K562 (cell line): ENCODE results near the gene LAMB1. TPM values are rescaled to one million over a fixed set of nuclear protein-coding genes. Genes with fewer than 3 reads are reported as not detected.
A peak's percentile ranks its signal among the peaks of the same experiment; 100 is the strongest.

Experiments
- ATF4 ChIP-seq: fragments of 450-650 bp; formaldehyde crosslinking; IDR thresholded peaks from 2 replicates; pipeline ENCODE4 v1.4.0; 2022; ENCODE audit warnings: mild to moderate bottlenecking, moderate library complexity
- ATF7 ChIP-seq: fragments of 450-650 bp; IDR thresholded peaks from 2 replicates; pipeline ENCODE4 v1.7.1; 2014; ENCODE audit warnings: mild to moderate bottlenecking, moderate library complexity
- CBFA2T3 ChIP-seq: fragments of 450-650 bp; IDR thresholded peaks from 2 replicates; pipeline ENCODE4 v1.6.1; 2017
- CBX1 ChIP-seq: sonication (generic); IDR thresholded peaks from 2 replicates; pipeline ENCODE4 v1.6.1; 2016; ENCODE audit warnings: antibody characterized with exemption, low read depth, mild to moderate bottlenecking
- CGGBP1 ChIP-seq: fragments of 250-450 bp; sonication (Bioruptor Pico); IDR thresholded peaks from 2 replicates; pipeline ENCODE4 v1.9.0; 2021; ENCODE audit warnings: mild to moderate bottlenecking
- CTCFL ChIP-seq: IDR thresholded peaks from 2 replicates; pipeline ENCODE4 v1.6.1; 2011; ENCODE audit warnings: borderline replicate concordance, low read depth, mild to moderate bottlenecking, moderate library complexity, low read length; ENCODE audit not compliant: insufficient read depth, poor library complexity, severe bottlenecking
- DPF2 ChIP-seq: fragments of 450-650 bp; IDR thresholded peaks from 2 replicates; pipeline ENCODE4 v1.6.1; 2016
- EP300 ChIP-seq: IDR thresholded peaks from 2 replicates; pipeline ENCODE4 v1.6.1; 2012; ENCODE audit warnings: low read length, improper control_type of control experiment
- EWSR1 ChIP-seq: fragments of 450-650 bp; IDR thresholded peaks from 2 replicates; pipeline ENCODE4 v1.6.1; 2018; ENCODE audit warnings: borderline replicate concordance, mild to moderate bottlenecking, low read depth, moderate library complexity; ENCODE audit not compliant: partially characterized antibody
- GABPB1 ChIP-seq: sonication (generic); formaldehyde crosslinking; IDR thresholded peaks from 2 replicates; pipeline ENCODE4 v1.8.0; 2022; ENCODE audit warnings: mild to moderate bottlenecking, missing genetic modification reagents
- HCFC1 ChIP-seq: IDR thresholded peaks from 2 replicates; pipeline ENCODE4 v1.6.1; 2012; ENCODE audit warnings: low read depth, low read length, improper control_type of control experiment
- HLTF ChIP-seq: fragments of 450-650 bp; IDR thresholded peaks from 2 replicates; pipeline ENCODE4 v1.6.1; 2016
- IRF1 ChIP-seq: sonication (generic); formaldehyde crosslinking; IDR thresholded peaks from 2 replicates; pipeline ENCODE4 v1.8.0; 2022; ENCODE audit warnings: missing genetic modification reagents, mild to moderate bottlenecking, borderline replicate concordance
- JUN ChIP-seq, 2 experiments: sonication (generic) in 1 of 2; formaldehyde crosslinking in 1 of 2; IDR thresholded peaks; 2 replicates each; pipeline versions ENCODE4 v1.6.1 to v1.8.0; 2012 to 2022; ENCODE audit warnings: borderline replicate concordance in 2 of 2, mild to moderate bottlenecking in 2 of 2, improper control_type of control experiment in 1 of 2, low read depth in 1 of 2, low read length in 1 of 2, missing genetic modification reagents in 1 of 2
- KAT2B ChIP-seq: IDR thresholded peaks from one replicate; pipeline ENCODE4 v1.6.1; 2012; ENCODE audit warnings: low read depth, mild to moderate bottlenecking, control low read depth, inconsistent platforms, low read length, moderate library complexity
- KDM1A ChIP-seq, 2 experiments: fragments of 450-650 bp; IDR thresholded peaks; 2 replicates each; pipeline ENCODE4 v1.6.1; 2016; ENCODE audit warnings: mild to moderate bottlenecking in 2 of 2
- MECOM ChIP-seq: fragments of 250-450 bp; sonication (Bioruptor Pico); IDR thresholded peaks from 2 replicates; pipeline ENCODE4 v1.8.0; 2022; ENCODE audit warnings: inconsistent platforms
- MTF1 ChIP-seq: fragments of 250-450 bp; sonication (Bioruptor Pico); IDR thresholded peaks from 2 replicates; pipeline ENCODE4 v1.9.0; 2021; ENCODE audit warnings: moderate library complexity, mild to moderate bottlenecking, inconsistent platforms, borderline replicate concordance
- PTTG1 ChIP-seq: fragments of 450-650 bp; IDR thresholded peaks from 2 replicates; pipeline ENCODE4 v1.6.1; 2016; ENCODE audit warnings: low read depth, mild to moderate bottlenecking, missing genetic modification characterization, missing compliant biosample characterization
- RCOR1 ChIP-seq, 2 experiments: IDR thresholded peaks; 2 replicates each; pipeline ENCODE4 v1.6.1; 2012; ENCODE audit warnings: low read depth in 2 of 2, low read length in 2 of 2, borderline replicate concordance in 1 of 2, improper control_type of control experiment in 1 of 2
- SMARCA4 ChIP-seq: fragments of 450-650 bp; IDR thresholded peaks from 2 replicates; pipeline ENCODE4 v1.6.1; 2016
- TBL1XR1 ChIP-seq, 2 experiments: IDR thresholded peaks; 2 replicates each; pipeline ENCODE4 v1.6.1; 2012; ENCODE audit warnings: improper control_type of control experiment in 2 of 2, low read length in 2 of 2, mild to moderate bottlenecking in 1 of 2
- TEAD4 ChIP-seq, 2 experiments: sonication (generic) in 1 of 2; formaldehyde crosslinking in 1 of 2; IDR thresholded peaks; 2 replicates each; pipeline versions ENCODE4 v1.6.1 to v1.8.0; 2012 to 2022; ENCODE audit warnings: borderline replicate concordance in 1 of 2, inconsistent platforms in 1 of 2, low read length in 1 of 2, mild to moderate bottlenecking in 1 of 2, missing genetic modification reagents in 1 of 2
- THRAP3 ChIP-seq: fragments of 450-650 bp; IDR thresholded peaks from 2 replicates; pipeline ENCODE4 v1.6.1; 2016; ENCODE audit warnings: mild to moderate bottlenecking, inconsistent platforms, borderline replicate concordance
- ZNF316 ChIP-seq: fragments of 450-650 bp; IDR thresholded peaks from 2 replicates; pipeline ENCODE4 v1.6.1; 2016
- ZNF77 ChIP-seq: fragments of 250-450 bp; sonication (Bioruptor Pico); IDR thresholded peaks from 2 replicates; pipeline ENCODE4 v1.5.0; 2020
- polyA plus RNA-seq, 8 experiments: library from polyadenylated mRNA; depleted of rRNA in 4 of 8; stranded (reverse) in 5 of 8; unstranded in 3 of 8; fragments of >200 nt; fragmentation: Nextera tagmentation in 2 of 8; fragmentation: Illumina TruSeq in 1 of 8; extraction: Ambion mirVana in 2 of 8; extraction: Trizol in 1 of 8; gene quantifications; 2 replicates each; pipeline versions ENCODE4 v1.2.1 to v1.2.3, GENCODE V29; 2011 to 2014; ENCODE audit warnings: inconsistent platforms in 1 of 8, missing spikeins in 1 of 8
- total RNA-seq, 7 experiments: library from RNA; depleted of rRNA in 6 of 7; stranded (reverse); fragments of >200 nt in 6 of 7; fragmentation: Illumina TruSeq in 2 of 7; extraction: Trizol in 2 of 7; gene quantifications; 2 replicates each; pipeline versions ENCODE4 v1.2.1 to v1.2.3, GENCODE V29; 2011 to 2021; ENCODE audit warnings: low replicate concordance in 1 of 7

LAMB1 gene
- total and polyA plus RNA-seq, 9 of the 15 experiments (the other 6 are each of a cell fraction or from before 2014, with no cell fraction given): 6.0 to 17.7 (median 12.3) TPM

GRCh38 chr7:107879400-107880035 lies 123.4 kb downstream of the LAMB1 start (continued):
- TF ChIP-seq CBFA2T3 (0 out of 2 replicates have a peak, but pooled peaks have one; percentile 9), RCOR1 (IDR thresholded peaks at IDR 0.05; ENCODE audit: borderline replicate concordance in 1 of 2, low read depth in 2 of 2, low read length in 2 of 2) (peak in 1 of 2 experiments; percentile 24; a peak in 1 of 4 replicates), EP300 (peak; percentile 41; the same call in 1 of the 2 replicates), ZNF77 (CRISPR knock-in tag) (no peak), TEAD4 (IDR thresholded peaks at IDR 0.05; ENCODE audit: low read length) (peak; percentile 21; the same call in 1 of the 2 replicates), TEAD4 (CRISPR knock-in tag; IDR thresholded peaks at IDR 0.05; ENCODE audit: borderline replicate concordance) (no peak), IRF1 (CRISPR knock-in tag) (no peak), TBL1XR1 (IDR thresholded peaks at IDR 0.05; ENCODE audit: low read length in 2 of 2) (0 out of 4 replicates have a peak, but pooled peaks of 1 of the 2 experiments have one; percentile 47), CGGBP1 (CRISPR knock-in tag) (no peak), PTTG1 (tag) (no peak), KAT2B (no peak), KDM1A (IDR thresholded peaks at IDR 0.05) (no peak), SMARCA4 (peak; percentile 81), CTCFL (no peak), THRAP3 (0 out of 2 replicates have a peak, but pooled peaks have one; percentile 18), GABPB1 (CRISPR knock-in tag) (0 out of 2 replicates have a peak, but pooled peaks have one; percentile 30), ATF4 (CRISPR knock-in tag) (no peak), MTF1 (CRISPR knock-in tag) (no peak), MECOM (CRISPR knock-in tag) (0 out of 2 replicates have a peak, but pooled peaks have one; percentile 23), HCFC1 (0 out of 2 replicates have a peak, but pooled peaks have one; percentile 25), ZNF316 (no peak), EWSR1 (no peak), HLTF (no peak), JUN (IDR thresholded peaks at IDR 0.05; ENCODE audit: borderline replicate concordance, low read depth, low read length) (peak; percentile 83), JUN (CRISPR knock-in tag; IDR thresholded peaks at IDR 0.05; ENCODE audit: borderline replicate concordance) (no peak), ATF7 (0 out of 2 replicates have a peak, but pooled peaks have one; percentile 59), CBX1 (no peak), DPF2 (peak; percentile 89)
